Smooth muscle cell (in vitro differentiated cells): ENCODE data around the gene OTOP1. TPM values are rescaled to one million over a fixed set of nuclear protein-coding genes. Genes with fewer than 3 reads are reported as not detected.

Experiments
- DNase-seq: peaks from one replicate; lab custom pipeline; 2025; ENCODE audit not compliant: unreplicated experiment; lab: John Stamatoyannopoulos, UW
- H2AFZ ChIP-seq: fragments of 200-600 bp; sonication (generic); 2 replicates; pipeline ENCODE4 v1.6.0; 2016; ENCODE audit warnings: antibody characterized with exemption, low read depth, mild to moderate bottlenecking
- H3F3A ChIP-seq: fragments of 200-600 bp; sonication (generic); 2 replicates; pipeline ENCODE4 v1.6.0; 2017; ENCODE audit warnings: antibody characterized with exemption, low read depth
- H3K27ac ChIP-seq: fragments of 200-600 bp; sonication (generic); 2 replicates; pipeline ENCODE4 v1.5.1; 2016; ENCODE audit warnings: low read depth, mild to moderate bottlenecking
- H3K27me3 ChIP-seq: fragments of 200-600 bp; sonication (generic); 2 replicates; pipeline ENCODE4 v1.6.1; 2016; ENCODE audit warnings: low read depth, mild to moderate bottlenecking
- H3K36me3 ChIP-seq: fragments of 200-600 bp; sonication (generic); 2 replicates; pipeline ENCODE4 v1.5.1; 2016; ENCODE audit warnings: low read depth
- H3K4me1 ChIP-seq: fragments of 200-600 bp; sonication (generic); 2 replicates; pipeline ENCODE4 v1.5.1; 2016; ENCODE audit warnings: low read depth
- H3K4me2 ChIP-seq: fragments of 200-600 bp; sonication (generic); 2 replicates; pipeline ENCODE4 v1.6.0; 2016; ENCODE audit warnings: mild to moderate bottlenecking
- H3K4me3 ChIP-seq: fragments of 200-600 bp; sonication (generic); 2 replicates; pipeline ENCODE4 v1.5.1; 2016; ENCODE audit warnings: mild to moderate bottlenecking
- H3K79me2 ChIP-seq: fragments of 200-600 bp; sonication (generic); 2 replicates; pipeline ENCODE4 v1.6.0; 2016; ENCODE audit warnings: low read depth, mild to moderate bottlenecking
- H3K9ac ChIP-seq: fragments of 200-600 bp; sonication (generic); 2 replicates; pipeline ENCODE4 v1.6.0; 2016; ENCODE audit warnings: low read depth
- H3K9me3 ChIP-seq: fragments of 200-600 bp; sonication (generic); replicated peaks from 2 replicates; pipeline ENCODE4 v1.5.1; 2016; ENCODE audit warnings: low read depth
- H4K20me1 ChIP-seq: fragments of 200-600 bp; sonication (generic); 2 replicates; pipeline ENCODE4 v1.6.0; 2016; ENCODE audit warnings: low read depth
- WGBS: methylation state at CpG from one replicate; pipeline ENCODE4 v1.1.7; 2016; ENCODE audit warnings: low lambda C conversion rate; 5-methylcytosine and 5-hydroxymethylcytosine counted together
- polyA plus RNA-seq: library from polyadenylated mRNA; unstranded; fragments of >200 nt; fragmentation: Nextera tagmentation; extraction: Ambion mirVana; gene quantifications from 2 replicates; pipeline ENCODE4 v1.2.1, GENCODE V29; 2016
- total RNA-seq: library from RNA; depleted of rRNA; stranded (reverse); fragments of >200 nt; gene quantifications from 2 replicates; pipeline ENCODE4 v1.2.3, GENCODE V29; 2014
- TF ChIP-seq, protein P1 (sequence below): fragments of 200-600 bp; sonication (generic); IDR thresholded peaks from 2 replicates; pipeline ENCODE4 v1.5.1; 2017; ENCODE audit warnings: borderline replicate concordance, mild to moderate bottlenecking, antibody characterized with exemption; ENCODE audit not compliant: insufficient read depth, poor library complexity, severe bottlenecking

OTOP1 gene
- total and polyA plus RNA-seq, 2 experiments from 2014 or later, result not detected

DNA sequence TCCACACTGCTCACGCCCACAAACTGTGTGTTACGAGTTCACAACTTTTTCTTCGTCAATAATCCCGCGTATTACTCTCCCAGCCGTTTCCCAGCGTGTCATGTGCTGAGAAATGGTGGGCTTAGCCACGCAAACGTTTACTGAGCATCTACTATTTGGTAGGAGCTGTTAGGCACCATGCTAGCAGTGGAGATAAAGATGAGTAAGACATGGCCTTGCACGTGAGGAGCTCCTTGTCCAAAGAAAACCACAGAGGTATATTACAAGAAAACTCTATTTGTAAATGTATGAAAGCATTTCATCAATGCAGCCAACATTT lies 22.1 kb upstream of the OTOP1 start:
- peak overlapping the region; percentile 98 for H2AFZ ChIP-seq
- peaks cover 14% of the 10 kb centered on the region for H3K79me2 ChIP-seq
- peak overlapping the region; percentile 98 for H3K9ac ChIP-seq
- peak overlapping the region; percentile 87 for H3K27ac ChIP-seq
- TF ChIP-seq, protein P1, sequence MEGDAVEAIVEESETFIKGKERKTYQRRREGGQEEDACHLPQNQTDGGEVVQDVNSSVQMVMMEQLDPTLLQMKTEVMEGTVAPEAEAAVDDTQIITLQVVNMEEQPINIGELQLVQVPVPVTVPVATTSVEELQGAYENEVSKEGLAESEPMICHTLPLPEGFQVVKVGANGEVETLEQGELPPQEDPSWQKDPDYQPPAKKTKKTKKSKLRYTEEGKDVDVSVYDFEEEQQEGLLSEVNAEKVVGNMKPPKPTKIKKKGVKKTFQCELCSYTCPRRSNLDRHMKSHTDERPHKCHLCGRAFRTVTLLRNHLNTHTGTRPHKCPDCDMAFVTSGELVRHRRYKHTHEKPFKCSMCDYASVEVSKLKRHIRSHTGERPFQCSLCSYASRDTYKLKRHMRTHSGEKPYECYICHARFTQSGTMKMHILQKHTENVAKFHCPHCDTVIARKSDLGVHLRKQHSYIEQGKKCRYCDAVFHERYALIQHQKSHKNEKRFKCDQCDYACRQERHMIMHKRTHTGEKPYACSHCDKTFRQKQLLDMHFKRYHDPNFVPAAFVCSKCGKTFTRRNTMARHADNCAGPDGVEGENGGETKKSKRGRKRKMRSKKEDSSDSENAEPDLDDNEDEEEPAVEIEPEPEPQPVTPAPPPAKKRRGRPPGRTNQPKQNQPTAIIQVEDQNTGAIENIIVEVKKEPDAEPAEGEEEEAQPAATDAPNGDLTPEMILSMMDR, result no peak
- no peaks in the 10 kb centered on the region for H3K27me3 ChIP-seq
- H3K4me2 ChIP-seq, result peak overlapping the region; percentile 93
- H3K4me1 ChIP-seq, result peaks cover 13% of the 10 kb centered on the region
- H4K20me1 ChIP-seq, result no peaks in the 10 kb centered on the region
- no peaks in the 10 kb centered on the region for H3K9me3 ChIP-seq
- DNase-seq, result no peak
- 33% methylated on average over 10 of the region's 10 CpGs for WGBS
- H3K36me3 ChIP-seq, result no peaks in the 10 kb centered on the region
- peak overlapping the region; percentile 94 for H3K4me3 ChIP-seq
- H3F3A ChIP-seq, result no peaks in the 10 kb centered on the region

DNA sequence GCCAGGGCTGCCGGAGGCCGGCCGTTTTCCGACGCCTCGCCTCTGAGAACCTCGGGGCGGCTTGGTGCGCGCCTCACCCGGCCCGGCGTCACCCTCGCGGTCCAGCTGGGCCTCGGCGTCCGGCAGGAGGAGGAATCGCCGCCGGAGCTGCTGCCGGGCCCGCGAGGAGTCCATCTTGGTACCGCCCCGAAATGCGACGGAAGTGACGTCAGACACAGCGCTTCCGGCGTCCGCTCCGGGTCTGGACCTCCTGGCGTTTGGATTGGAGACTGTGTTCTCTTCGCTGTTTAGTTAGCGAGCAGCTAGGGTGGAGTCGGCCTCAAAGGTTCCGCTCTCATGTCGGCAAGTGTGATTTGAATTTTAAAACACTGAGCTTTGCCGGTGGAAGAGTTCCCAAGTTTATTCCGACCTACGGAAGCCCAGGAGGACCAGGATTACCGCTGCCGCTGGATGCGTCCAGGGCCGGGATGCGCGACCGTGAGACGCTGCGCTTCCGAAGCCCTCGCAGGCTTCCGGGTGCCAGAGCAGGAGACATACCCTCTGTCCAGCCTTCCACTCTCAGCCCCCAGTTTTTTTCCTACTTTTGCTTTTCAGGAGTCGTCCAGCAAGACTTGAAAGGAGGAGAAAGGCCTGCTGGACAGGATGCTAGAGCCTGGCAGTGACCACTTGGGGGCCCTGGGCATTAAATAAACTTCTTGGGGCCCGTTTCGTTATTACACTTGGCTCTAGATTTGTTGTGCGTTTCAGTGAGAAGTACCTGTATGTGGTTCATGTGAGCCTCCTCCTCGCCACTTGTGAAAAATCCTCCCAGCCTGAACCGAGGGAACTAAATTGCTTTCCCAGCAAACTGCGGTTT lies 21.5 kb upstream of the OTOP1 start, which contains the start of gene TMEM128:
TSS of gene TMEM128 (minus strand) at position 195 of the 856 bp plus-strand sequence. CDS start at position 174, 21 bp downstream.
- H3K4me1 ChIP-seq, result peaks cover 13% of the 10 kb centered on the region
- TF ChIP-seq, protein P1, result peak; percentile 10
- H3K9me3 ChIP-seq, result no peaks in the 10 kb centered on the region
- peak within 1 kb of the TSS; percentile 94 for H3K4me3 ChIP-seq
- peak within 1 kb of the TSS; percentile 93 for H3K4me2 ChIP-seq
- H3F3A ChIP-seq, result no peaks in the 10 kb centered on the region
- H3K36me3 ChIP-seq, result no peaks in the 10 kb centered on the region
- peaks cover 14% of the 10 kb centered on the region for H3K79me2 ChIP-seq
- H3K9ac ChIP-seq, result peak within 1 kb of the TSS; percentile 98
- DNase-seq, result peak; percentile 75
- H3K27ac ChIP-seq, result peak within 1 kb of the TSS; percentile 87
- H2AFZ ChIP-seq, result peak within 1 kb of the TSS; percentile 98
- no peaks in the 10 kb centered on the region for H4K20me1 ChIP-seq
- 1% methylated on average over 62 of the region's 62 CpGs for WGBS
- no peaks in the 10 kb centered on the region for H3K27me3 ChIP-seq

DNA sequence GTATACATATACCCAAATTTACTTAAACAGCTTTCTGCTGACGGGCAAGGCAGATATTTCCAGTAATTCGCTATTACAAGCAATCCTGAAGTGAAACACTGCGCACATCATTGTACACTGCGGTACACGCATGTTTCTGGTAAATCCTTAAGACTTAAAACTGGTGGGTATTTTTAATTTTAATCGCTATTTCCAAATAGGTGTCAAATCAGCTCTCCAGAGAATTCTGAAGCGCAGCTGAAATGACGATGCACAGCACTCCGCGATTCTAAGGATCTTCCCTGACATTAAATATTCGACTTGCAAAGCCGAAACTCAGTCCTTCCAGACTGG lies 20.9 kb upstream of the OTOP1 start:
- peaks cover 14% of the 10 kb centered on the region for H3K79me2 ChIP-seq
- WGBS, result 5% methylated on average over 12 of the region's 12 CpGs
- TF ChIP-seq, protein P1, result no peak

More for the DNA sequence above, 20.9 kb upstream of the OTOP1 start:
- peaks cover 13% of the 10 kb centered on the region for H3K4me1 ChIP-seq
- H2AFZ ChIP-seq, result peak overlapping the region; percentile 98
- H3K4me3 ChIP-seq, result peak overlapping the region; percentile 94
- no peaks in the 10 kb centered on the region for H3K36me3 ChIP-seq
- peak overlapping the region; percentile 98 for H3K9ac ChIP-seq
- H3K9me3 ChIP-seq, result no peaks in the 10 kb centered on the region
- H3K27ac ChIP-seq, result peak overlapping the region; percentile 87
- H4K20me1 ChIP-seq, result no peaks in the 10 kb centered on the region
- no peaks in the 10 kb centered on the region for H3K27me3 ChIP-seq
- H3F3A ChIP-seq, result no peaks in the 10 kb centered on the region
- peak overlapping the region; percentile 93 for H3K4me2 ChIP-seq
- no peak for DNase-seq
